ENCODE measurements around the gene THSD8.

DNA sequence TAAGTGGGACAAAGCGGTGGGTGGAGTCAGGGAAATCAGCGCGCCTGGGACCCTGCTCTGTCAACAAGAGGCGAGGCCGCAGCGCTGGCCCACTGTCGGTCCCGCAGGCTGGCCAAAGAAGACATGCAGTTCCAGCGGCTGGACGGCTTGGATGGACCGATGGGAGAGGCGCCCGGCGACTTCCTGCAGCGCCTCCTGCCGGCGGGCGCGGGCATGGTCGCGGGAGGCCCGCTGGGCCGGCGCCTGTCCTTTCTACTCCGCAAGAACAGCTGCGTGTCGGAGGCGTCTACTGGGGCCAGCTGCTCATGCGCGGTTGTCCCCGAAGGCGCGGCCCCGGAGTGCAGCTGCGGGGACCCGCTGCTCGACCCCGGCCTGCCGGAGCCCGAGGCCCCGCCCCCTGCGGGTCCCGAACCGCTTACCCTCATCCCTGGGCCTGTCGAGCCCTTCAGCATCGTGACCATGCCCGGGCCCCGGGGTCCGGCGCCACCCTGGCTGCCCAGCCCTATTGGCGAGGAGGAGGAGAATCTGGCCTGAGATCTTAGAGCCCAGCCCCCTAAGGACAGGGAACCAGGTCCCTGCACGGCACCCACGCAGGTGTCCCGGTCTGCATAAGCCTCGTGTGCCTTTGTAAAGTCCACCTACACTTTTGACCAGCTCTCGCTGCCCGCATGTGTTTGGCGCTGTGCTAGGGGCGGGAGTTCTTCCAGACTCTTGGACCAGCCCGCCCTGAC lies 44.2 kb upstream of the THSD8 start:
- TF ChIP-seq, protein P1, sequence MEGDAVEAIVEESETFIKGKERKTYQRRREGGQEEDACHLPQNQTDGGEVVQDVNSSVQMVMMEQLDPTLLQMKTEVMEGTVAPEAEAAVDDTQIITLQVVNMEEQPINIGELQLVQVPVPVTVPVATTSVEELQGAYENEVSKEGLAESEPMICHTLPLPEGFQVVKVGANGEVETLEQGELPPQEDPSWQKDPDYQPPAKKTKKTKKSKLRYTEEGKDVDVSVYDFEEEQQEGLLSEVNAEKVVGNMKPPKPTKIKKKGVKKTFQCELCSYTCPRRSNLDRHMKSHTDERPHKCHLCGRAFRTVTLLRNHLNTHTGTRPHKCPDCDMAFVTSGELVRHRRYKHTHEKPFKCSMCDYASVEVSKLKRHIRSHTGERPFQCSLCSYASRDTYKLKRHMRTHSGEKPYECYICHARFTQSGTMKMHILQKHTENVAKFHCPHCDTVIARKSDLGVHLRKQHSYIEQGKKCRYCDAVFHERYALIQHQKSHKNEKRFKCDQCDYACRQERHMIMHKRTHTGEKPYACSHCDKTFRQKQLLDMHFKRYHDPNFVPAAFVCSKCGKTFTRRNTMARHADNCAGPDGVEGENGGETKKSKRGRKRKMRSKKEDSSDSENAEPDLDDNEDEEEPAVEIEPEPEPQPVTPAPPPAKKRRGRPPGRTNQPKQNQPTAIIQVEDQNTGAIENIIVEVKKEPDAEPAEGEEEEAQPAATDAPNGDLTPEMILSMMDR (IDR thresholded peaks at IDR 0.05), result peak; percentile 92 to 97 (median 96)
- TF ChIP-seq POLR2AphosphoS5 (IDR thresholded peaks at IDR 0.05), result no peak
